Trophoblast cell (in vitro differentiated cells and primary cell): ENCODE measurements around the gene MRS2.

Source experiments
- DNase-seq, 2 donors: peaks; one replicate each; pipeline ENCODE4 v3.0.0-alpha.2; 2016
- H2AFZ ChIP-seq: 2 replicates; pipeline ENCODE4 v1.6.1; 2013; ENCODE audit warnings: low read length, moderate library complexity, mild to moderate bottlenecking; ENCODE audit not compliant: insufficient read depth, poor library complexity
- H2AK5ac ChIP-seq: 2 replicates; pipeline ENCODE4 v1.6.1; 2013; ENCODE audit warnings: mild to moderate bottlenecking, low read length
- H2BK120ac ChIP-seq: 2 replicates; pipeline ENCODE4 v1.6.1; 2013; ENCODE audit warnings: low read length, mild to moderate bottlenecking, moderate library complexity; ENCODE audit not compliant: insufficient read depth, poor library complexity
- H2BK12ac ChIP-seq: 2 replicates; pipeline ENCODE4 v1.6.1; 2013; ENCODE audit warnings: mild to moderate bottlenecking, low read length, moderate library complexity
- H2BK5ac ChIP-seq: 2 replicates; pipeline ENCODE4 v1.6.1; 2013; ENCODE audit warnings: low read length, low read depth, moderate library complexity, mild to moderate bottlenecking; ENCODE audit not compliant: poor library complexity
- H3K14ac ChIP-seq: 2 replicates; pipeline ENCODE4 v1.6.1; 2013; ENCODE audit warnings: mild to moderate bottlenecking, low read length
- H3K18ac ChIP-seq: 2 replicates; pipeline ENCODE4 v1.6.1; 2013; ENCODE audit warnings: mild to moderate bottlenecking, low read length
- H3K23ac ChIP-seq: 2 replicates; pipeline ENCODE4 v1.6.1; 2013; ENCODE audit warnings: low read length
- H3K27ac ChIP-seq: 2 replicates; pipeline ENCODE4 v1.5.1; 2013; ENCODE audit warnings: low read depth, mild to moderate bottlenecking, inconsistent platforms, low read length, moderate library complexity
- H3K27me3 ChIP-seq: 2 replicates; pipeline ENCODE4 v1.6.1; 2013; ENCODE audit warnings: inconsistent platforms, mild to moderate bottlenecking, low read length, moderate library complexity; ENCODE audit not compliant: insufficient read depth
- H3K36me3 ChIP-seq, 2 experiments: 1 replicate in 1 of 2; 2 replicates in 1 of 2; pipeline ENCODE4 v1.6.1; 2013; ENCODE audit warnings: low read length in 2 of 2, mild to moderate bottlenecking in 2 of 2, moderate library complexity in 1 of 2; ENCODE audit not compliant: insufficient read depth in 2 of 2, control insufficient read depth in 1 of 2
- H3K4ac ChIP-seq: 2 replicates; pipeline ENCODE4 v1.6.1; 2013; ENCODE audit warnings: low read depth, mild to moderate bottlenecking, low read length, moderate library complexity
- H3K4me1 ChIP-seq, 2 experiments: 1 replicate in 1 of 2; 2 replicates in 1 of 2; pipeline ENCODE4 v1.6.1; 2013; ENCODE audit warnings: low read length in 2 of 2, mild to moderate bottlenecking in 2 of 2, moderate library complexity in 1 of 2; ENCODE audit not compliant: insufficient read depth in 2 of 2, control insufficient read depth in 1 of 2
- H3K4me2 ChIP-seq: 2 replicates; pipeline ENCODE4 v1.6.1; 2013; ENCODE audit warnings: inconsistent platforms, mild to moderate bottlenecking, low read length, moderate library complexity
- H3K4me3 ChIP-seq: 2 replicates; pipeline ENCODE4 v1.5.1; 2013; ENCODE audit warnings: mild to moderate bottlenecking, low read depth, low read length, inconsistent platforms
- H3K79me1 ChIP-seq: one replicate; pipeline ENCODE4 v1.6.1; 2013; ENCODE audit warnings: low read length
- H3K79me2 ChIP-seq: 2 replicates; pipeline ENCODE4 v1.6.1; 2013; ENCODE audit warnings: low read length, mild to moderate bottlenecking; ENCODE audit not compliant: control insufficient read depth, insufficient read depth, poor library complexity
- H3K9ac ChIP-seq: 2 replicates; pipeline ENCODE4 v1.6.1; 2013; ENCODE audit warnings: mild to moderate bottlenecking, low read length
- H3K9me3 ChIP-seq: 2 replicates; pipeline ENCODE4 v1.6.1; 2013; ENCODE audit warnings: low read depth, mild to moderate bottlenecking, control low read depth, inconsistent platforms, low read length; ENCODE audit not compliant: insufficient read depth
- H4K12ac ChIP-seq: 2 replicates; pipeline ENCODE4 v1.6.1; 2013; ENCODE audit warnings: low read depth, mild to moderate bottlenecking, low read length, moderate library complexity
- H4K8ac ChIP-seq: 2 replicates; pipeline ENCODE4 v1.6.1; 2013; ENCODE audit warnings: low read depth, mild to moderate bottlenecking, low read length, moderate library complexity
- H4K91ac ChIP-seq: one replicate; pipeline ENCODE4 v1.6.1; 2013; ENCODE audit warnings: low read depth, mild to moderate bottlenecking, low read length, moderate library complexity
- WGBS: extraction: QIAGEN DNeasy Blood & Tissue Kit; methylation state at CpG from one replicate; pipeline ENCODE4 v1.1.7; 2013; ENCODE audit warnings: missing lambda C conversion rate; ENCODE audit not compliant: insufficient read length, insufficient coverage; ENCODE audit errors: extremely low coverage; 5-methylcytosine and 5-hydroxymethylcytosine counted together

Gene MRS2

DNA sequence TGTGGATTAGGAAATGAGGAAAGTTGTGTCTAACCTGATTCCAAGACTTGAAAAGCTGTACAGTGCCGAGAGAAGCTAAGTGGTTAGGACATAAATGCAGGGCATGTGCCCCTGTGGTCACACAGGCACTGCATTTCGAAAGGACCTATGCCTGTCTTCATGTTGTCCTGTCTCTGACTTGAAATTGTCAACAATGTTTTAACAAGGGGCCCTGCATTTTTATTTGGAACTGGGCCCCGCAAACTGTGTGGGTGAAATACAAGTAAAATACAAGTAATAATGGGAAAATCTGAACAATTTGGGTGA lies 38.8 kb downstream of the MRS2 start:
- Histone ChIP-seq H3K4me1 (peaks cover 0 to 2% of the 10 kb centered on the region in 2 experiments), H3K27ac (no peak overlapping the region), H3K79me2 (no peaks in the 10 kb centered on the region), H3K4me3 (no peak overlapping the region), H3K36me3 (no peaks in the 10 kb centered on the region), H3K9me3 (no peaks in the 10 kb centered on the region), H4K91ac (no peak overlapping the region), H3K18ac (no peak overlapping the region), H3K27me3 (no peaks in the 10 kb centered on the region), H2AK5ac (no peak overlapping the region), H3K9ac (no peak overlapping the region), H3K79me1 (no peaks in the 10 kb centered on the region), H2BK5ac (no peak overlapping the region), H3K4ac (no peak overlapping the region), H4K8ac (no peak overlapping the region), H2BK12ac (no peak overlapping the region), H2BK120ac (no peak overlapping the region), H4K12ac (no peak overlapping the region), H2AFZ (no peak overlapping the region), H3K23ac (no peak overlapping the region), H3K4me2 (no peak overlapping the region), H3K14ac (no peak overlapping the region)
- WGBS = no CpG with 5 or more reads among the region's 3 CpGs
- no peak for DNase-seq

GRCh38 chr6:24444588-24444987 lies 41.9 kb downstream of the MRS2 start:
- H3K27ac ChIP-seq = no peak overlapping the region
- H3K9me3 ChIP-seq = no peaks in the 10 kb centered on the region
- H3K79me2 ChIP-seq = no peaks in the 10 kb centered on the region
- H4K12ac ChIP-seq = no peak overlapping the region
- H3K4me3 ChIP-seq = no peak overlapping the region
- H3K4me1 ChIP-seq = peaks cover 0 to 2% of the 10 kb centered on the region in 2 experiments
- H2BK120ac ChIP-seq = no peak overlapping the region
- H3K14ac ChIP-seq = no peak overlapping the region
- no peak for DNase-seq
- H3K4ac ChIP-seq = no peak overlapping the region
- no peak overlapping the region for H3K9ac ChIP-seq
- no CpG with 5 or more reads among the region's 4 CpGs for WGBS
- H3K4me2 ChIP-seq = no peak overlapping the region
- H3K27me3 ChIP-seq = no peaks in the 10 kb centered on the region
- no peaks in the 10 kb centered on the region for H3K36me3 ChIP-seq
- H2AFZ ChIP-seq = no peak overlapping the region
- H3K79me1 ChIP-seq = no peaks in the 10 kb centered on the region
- H3K23ac ChIP-seq = no peak overlapping the region
- no peak overlapping the region for H4K91ac ChIP-seq
- no peak overlapping the region for H4K8ac ChIP-seq
- H2AK5ac ChIP-seq = no peak overlapping the region
- no peak overlapping the region for H3K18ac ChIP-seq
- no peak overlapping the region for H2BK5ac ChIP-seq
- no peak overlapping the region for H2BK12ac ChIP-seq

GRCh38 chr6:24445704-24446103 lies 43.0 kb downstream of the MRS2 start:
- no peak overlapping the region for H2AFZ ChIP-seq
- H3K23ac ChIP-seq = no peak overlapping the region
- no peak overlapping the region for H4K91ac ChIP-seq
- H3K18ac ChIP-seq = no peak overlapping the region
- WGBS = no CpG with 5 or more reads among the region's 4 CpGs
- no peaks in the 10 kb centered on the region for H3K36me3 ChIP-seq
- no peaks in the 10 kb centered on the region for H3K9me3 ChIP-seq
- no peak overlapping the region for H4K8ac ChIP-seq
- no peak overlapping the region for H3K27ac ChIP-seq
- no peak overlapping the region for H4K12ac ChIP-seq
- H3K27me3 ChIP-seq = no peaks in the 10 kb centered on the region
- no peak overlapping the region for H3K14ac ChIP-seq
- no peak overlapping the region for H3K4me3 ChIP-seq
- no peaks in the 10 kb centered on the region for H3K79me1 ChIP-seq
- no peak for DNase-seq
- H3K79me2 ChIP-seq = no peaks in the 10 kb centered on the region
- no peak overlapping the region for H2BK120ac ChIP-seq
- H2BK5ac ChIP-seq = no peak overlapping the region
- no peak overlapping the region for H3K9ac ChIP-seq
- H2BK12ac ChIP-seq = no peak overlapping the region
- H3K4ac ChIP-seq = no peak overlapping the region
- H3K4me1 ChIP-seq = peaks cover 0 to 2% of the 10 kb centered on the region in 2 experiments
- H2AK5ac ChIP-seq = no peak overlapping the region
- H3K4me2 ChIP-seq = no peak overlapping the region

DNA sequence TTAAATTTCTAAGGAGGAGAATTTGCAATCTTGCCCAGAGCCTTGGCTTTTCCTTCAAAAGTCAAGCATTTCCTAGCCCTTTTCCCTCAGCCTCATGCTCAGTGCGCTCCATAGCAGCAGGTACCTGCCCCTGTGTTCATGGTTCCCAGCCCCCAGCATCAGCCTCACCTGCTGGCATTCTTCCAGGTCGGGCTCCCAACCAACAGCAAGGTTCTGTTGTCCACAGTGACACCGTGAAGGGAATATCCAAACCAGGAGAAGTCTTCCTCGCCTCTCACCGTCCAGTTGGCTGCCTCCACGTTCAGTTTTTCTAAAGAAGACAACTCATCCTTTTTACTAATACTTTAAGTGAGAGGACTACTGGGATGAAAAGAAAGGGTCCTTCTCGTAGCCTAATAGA lies 43.9 kb downstream of the MRS2 start:
- Histone ChIP-seq H3K4ac (no peak overlapping the region), H3K36me3 (no peaks in the 10 kb centered on the region), H3K79me2 (no peaks in the 10 kb centered on the region), H3K23ac (no peak overlapping the region), H3K4me3 (no peak overlapping the region), H2AK5ac (no peak overlapping the region), H4K91ac (no peak overlapping the region), H2BK120ac (no peak overlapping the region), H3K4me2 (no peak overlapping the region), H3K9ac (no peak overlapping the region), H3K27ac (no peak overlapping the region), H3K14ac (no peak overlapping the region), H3K4me1 (peaks cover 0 to 2% of the 10 kb centered on the region in 2 experiments), H3K18ac (no peak overlapping the region), H3K9me3 (no peaks in the 10 kb centered on the region), H3K27me3 (no peaks in the 10 kb centered on the region), H2BK12ac (no peak overlapping the region), H4K12ac (no peak overlapping the region), H2AFZ (no peak overlapping the region), H3K79me1 (no peaks in the 10 kb centered on the region), H4K8ac (no peak overlapping the region), H2BK5ac (no peak overlapping the region)
- WGBS = no CpG with 5 or more reads among the region's 7 CpGs
- no peak for DNase-seq
